Stimulated activated CD8-positive, alpha-beta memory T cell treated with anti-CD3 and anti-CD28 coated beads, Interleukin-12 subunit alpha, Interleukin-12 subunit beta, amount 100 ng/mL, for 1 hour (primary cell): ENCODE data around the gene ATOH8.

Experiments
- DNase-seq: peaks from one replicate; pipeline ENCODE4 v3.0.0-alpha.2; 2020; ENCODE audit warnings: low read depth

Gene ATOH8

DNA sequence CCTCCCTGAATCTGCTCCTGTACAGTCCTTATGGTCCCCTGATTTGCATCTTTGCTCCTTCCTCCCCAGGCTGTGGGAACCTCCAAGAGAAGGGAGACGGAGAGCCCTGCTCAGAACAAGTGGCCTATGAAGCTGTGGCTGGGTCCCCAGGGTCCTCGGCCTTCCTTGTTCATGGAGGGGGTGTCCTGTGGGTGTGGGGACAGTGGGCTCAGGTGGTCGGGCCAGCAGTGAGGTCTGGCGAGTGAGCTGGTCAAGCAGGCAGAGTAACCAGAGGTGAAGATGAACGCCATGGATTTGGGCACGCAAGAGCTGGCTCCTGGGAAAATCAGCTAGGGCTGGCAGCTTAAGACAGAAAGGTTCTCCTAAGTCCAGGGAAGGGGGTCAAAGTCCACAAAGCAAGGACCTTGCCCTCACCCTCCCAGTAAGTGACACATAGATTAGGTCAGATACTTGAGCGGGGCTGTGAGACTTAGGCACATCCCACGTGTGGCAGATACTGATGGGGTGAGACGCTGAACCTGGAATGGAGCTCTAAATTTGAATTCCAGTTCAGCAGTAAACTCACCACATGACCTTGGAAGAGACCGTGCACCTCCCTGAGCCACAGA, 34.8 kb upstream of the ATOH8 start:
- no peak for DNase-seq

DNA sequence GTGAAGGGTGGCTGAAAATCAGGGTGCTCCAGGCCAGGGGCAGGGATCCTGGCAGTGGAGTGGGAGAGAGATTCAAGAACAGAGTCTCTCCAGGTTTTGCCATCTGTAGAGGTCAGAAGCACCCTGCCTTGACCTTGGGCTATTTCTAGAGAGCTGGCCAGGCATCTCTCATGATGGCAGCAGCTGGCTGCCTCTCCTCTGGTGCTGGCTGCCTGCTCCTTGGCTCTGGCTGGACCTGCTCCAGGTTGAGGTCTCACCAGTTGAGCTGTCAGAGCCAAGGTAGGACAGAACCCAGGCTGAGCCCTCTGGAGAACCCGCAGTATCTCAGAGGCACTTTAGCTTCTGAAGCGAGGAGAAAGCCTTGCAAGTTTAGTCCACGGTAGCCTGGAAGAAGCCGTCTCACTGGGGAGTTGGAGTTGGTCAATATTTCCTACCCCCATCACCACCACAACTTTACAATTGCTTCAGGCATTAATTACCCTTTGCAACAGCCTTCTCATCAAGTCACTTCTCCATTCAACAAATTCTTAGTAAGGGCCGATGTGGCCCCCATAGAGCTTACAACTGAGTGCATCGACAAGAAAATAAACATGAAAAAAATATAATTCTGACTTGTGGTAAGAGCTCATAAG, 34.1 kb upstream of the ATOH8 start:
- DNase-seq = no peak

DNA sequence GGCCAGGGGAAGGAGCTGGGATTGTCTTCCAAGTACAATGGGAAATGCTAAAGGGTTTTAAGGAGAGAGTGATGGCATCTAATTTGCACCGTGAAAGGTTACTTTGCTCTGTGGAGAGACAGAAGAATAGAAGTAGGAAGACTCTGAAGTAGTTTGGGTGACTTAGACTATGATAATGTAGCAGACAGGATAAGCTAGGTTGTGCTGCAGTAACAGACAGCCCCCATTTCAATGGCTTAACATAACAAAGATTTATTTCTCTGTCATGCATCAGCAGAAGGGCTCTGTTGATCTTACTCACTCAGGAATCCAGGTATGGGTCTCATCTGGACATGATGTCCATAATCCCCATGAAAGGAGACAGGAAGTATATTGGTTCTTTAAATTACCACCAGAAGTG, 33.3 kb upstream of the ATOH8 start:
- no peak for DNase-seq

DNA sequence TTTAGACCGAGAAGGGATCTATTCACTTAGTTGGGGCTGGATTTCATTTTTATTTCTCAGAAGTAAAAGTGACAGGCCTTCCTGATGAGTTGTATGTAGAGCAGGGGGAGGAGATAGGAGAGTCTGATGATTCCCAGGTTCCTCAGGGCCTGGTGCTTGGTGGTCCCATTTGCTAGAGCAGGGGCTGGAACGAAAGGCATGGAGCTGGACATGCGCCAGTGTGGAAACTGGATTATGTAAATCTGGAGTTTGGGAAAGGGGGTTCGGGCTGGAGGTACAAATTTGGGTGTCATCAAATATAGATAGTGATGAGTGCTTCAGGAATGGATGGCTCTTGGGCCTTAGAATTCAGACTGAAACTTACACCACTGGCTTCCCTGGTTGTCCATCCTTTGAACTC, 32.1 kb upstream of the ATOH8 start:
- no peak for DNase-seq

DNA sequence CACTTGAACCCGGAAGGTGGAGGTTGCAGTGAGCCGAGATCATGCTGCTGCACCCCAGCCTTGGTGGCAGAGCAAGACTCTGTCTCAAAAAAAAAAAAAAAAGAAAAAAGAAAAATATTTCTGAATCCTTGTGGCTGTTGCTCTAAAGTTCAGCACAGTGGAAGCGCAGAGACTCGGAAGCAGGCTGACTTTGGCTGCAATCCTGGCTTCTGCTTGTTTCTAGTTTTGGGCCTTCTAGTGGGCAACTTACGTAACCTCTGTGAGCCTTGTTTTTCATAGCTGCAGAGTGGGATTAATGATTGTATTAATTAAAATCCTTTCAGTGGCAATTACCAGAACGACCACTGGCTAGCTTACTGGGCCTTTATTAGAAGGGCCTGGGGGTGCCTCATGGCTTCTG, 31.3 kb upstream of the ATOH8 start:
- no peak for DNase-seq

DNA sequence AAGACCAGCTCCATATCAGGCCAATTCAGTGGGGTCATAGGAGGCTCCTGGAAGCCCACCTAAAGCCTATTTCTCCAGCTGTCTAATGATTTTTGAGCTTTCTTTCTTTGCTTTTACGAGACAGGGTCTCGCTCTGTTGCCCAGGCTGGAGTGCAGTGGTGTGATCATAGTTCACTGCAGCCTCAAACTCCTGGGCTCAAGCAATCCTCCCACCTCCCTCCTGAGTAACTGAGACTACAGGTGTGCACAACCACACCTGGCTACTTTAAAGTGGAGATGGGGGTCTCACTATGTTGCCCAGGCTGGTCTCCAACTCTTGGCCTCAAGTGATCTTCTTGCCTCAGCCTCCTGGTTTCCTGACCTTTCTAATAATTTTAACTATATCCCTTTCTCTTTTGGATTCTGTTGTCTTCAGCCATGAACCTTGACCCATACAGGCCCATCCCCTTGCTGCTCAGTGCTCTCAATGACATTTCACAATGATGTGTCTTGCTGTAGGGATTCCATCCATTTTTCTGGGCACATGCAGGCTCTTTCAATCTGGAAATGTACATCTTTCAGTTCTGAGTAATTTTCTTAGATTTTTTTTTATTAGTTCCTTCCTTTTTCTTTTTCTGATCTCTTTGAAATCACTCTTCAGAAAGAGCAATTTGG, 30.0 kb upstream of the ATOH8 start:
- DNase-seq = no peak

DNA sequence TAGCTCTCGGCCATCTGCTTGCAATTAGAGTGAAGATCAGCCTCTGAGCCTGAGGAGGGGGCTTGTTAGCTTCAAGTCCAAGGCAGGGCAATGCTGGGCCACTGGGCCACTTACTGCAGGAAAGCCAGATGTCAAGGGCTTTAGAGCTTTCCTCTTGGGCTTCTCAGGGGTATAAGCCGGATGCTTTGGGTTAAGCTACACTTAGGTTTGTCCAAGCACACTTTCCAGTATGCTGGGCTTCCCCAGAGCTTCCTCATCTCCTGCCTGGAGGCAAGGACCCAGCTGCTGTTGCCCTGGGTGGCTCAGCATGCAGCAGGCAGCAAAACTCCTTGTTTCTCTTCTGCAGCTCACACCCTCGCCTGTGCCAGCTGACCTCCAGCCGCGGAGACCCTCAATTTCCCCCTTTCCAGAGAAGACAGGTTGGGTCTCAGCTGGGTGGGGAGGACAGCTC, 29.0 kb upstream of the ATOH8 start:
- DNase-seq = no peak

DNA sequence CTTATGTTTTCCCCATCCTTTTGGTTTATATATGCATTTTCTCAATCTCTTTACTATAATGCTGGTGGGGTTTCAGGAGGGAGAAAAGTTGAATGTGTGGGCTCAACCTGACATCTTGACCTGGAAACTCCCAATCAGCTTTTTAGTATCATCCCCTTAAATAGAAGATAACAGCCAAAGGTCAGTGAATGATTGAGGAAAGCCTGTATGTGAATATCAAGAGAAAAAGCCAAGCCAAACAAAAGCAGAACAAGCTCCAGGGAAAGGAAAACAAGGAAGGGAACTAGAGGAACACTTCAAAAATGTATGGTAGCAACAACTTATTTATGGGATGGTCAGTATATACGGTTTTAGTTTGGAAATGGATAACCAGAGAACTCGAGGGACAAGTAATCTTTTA, 28.3 kb upstream of the ATOH8 start:
- DNase-seq = no peak

DNA sequence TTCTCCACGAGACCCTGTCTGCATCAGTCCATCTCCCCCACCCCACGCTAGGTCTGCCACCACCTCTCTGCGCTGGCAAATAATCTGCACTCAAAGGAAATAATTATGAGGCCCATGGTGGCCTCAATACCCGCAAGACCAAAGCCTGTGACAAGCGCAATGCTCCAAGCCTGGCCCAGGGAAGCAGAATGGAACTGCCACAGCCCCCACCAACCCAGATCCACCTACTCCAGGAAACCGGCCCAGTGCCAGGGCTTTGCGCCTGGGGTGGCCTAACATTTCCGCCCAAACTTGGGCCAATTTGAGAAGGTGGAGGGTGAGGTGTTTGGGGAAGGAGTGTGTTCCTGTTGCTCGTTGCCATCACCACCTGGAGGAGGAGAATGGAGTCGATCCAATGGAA, 26.0 kb upstream of the ATOH8 start:
- no peak for DNase-seq

DNA sequence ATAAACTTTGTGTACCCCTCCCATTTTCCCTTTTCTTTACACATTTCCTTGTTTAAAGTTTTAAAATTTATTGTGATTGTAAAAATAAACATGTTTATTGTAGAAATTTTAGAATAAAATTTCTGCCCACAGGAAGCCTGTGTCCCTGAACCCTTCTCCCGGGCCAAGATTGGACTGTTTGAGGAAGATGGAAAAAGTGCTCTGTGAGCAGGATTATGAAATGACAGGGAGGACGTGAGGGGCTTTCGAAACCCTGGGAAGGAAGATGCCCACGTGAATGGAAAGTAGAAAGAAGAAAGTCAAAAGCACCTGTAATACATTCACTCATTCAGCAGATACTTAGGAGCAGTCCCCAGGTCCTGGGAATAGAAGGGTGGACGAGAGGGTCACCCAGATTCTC, 25.4 kb upstream of the ATOH8 start:
- no peak for DNase-seq

DNA sequence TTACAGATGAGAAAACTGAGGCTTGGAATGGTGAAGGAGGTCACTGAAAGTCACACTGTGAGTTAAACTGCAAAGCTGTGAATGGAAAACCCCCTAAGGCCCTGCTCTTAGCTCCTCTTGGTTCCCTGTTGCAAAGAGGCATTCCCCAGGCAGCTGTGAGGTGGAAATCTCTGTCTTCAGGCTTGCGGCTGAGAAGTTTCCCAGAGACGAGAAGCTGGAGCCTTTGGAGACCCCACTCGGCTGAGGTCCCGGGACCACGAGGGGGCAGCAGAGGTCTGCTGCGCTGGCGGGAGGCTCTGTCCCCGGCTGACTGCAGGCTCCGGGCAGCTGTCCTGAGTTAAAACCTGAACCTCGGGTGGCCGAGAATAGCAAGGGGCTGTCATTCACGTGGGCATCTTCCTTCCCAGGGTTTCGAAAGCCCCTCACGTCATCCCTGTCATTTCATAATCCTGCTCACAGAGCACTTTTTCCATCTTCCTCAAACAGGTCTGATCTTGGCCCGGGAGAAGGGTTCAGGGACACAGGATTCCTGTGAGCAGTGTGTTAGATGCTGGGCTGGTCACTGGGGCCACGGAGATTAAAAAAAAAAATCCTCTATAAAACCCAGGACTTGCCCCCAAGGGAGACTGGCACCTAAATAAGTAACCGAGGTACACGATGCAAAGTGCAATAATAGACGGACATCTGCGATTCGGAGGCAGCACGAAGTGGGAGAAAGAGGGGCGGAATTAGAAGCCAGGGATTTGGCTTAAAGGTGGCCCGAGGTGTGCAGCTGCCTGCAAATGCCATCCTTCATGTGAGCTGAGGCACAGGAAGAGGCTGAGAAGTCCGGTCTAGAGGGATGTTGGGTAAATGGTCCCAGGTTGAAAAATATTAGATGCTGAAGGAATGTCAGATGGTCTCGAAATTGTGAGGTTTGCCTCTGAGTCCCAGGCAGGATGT, 24.6 kb upstream of the ATOH8 start:
- DNase-seq = peak; percentile 54

DNA sequence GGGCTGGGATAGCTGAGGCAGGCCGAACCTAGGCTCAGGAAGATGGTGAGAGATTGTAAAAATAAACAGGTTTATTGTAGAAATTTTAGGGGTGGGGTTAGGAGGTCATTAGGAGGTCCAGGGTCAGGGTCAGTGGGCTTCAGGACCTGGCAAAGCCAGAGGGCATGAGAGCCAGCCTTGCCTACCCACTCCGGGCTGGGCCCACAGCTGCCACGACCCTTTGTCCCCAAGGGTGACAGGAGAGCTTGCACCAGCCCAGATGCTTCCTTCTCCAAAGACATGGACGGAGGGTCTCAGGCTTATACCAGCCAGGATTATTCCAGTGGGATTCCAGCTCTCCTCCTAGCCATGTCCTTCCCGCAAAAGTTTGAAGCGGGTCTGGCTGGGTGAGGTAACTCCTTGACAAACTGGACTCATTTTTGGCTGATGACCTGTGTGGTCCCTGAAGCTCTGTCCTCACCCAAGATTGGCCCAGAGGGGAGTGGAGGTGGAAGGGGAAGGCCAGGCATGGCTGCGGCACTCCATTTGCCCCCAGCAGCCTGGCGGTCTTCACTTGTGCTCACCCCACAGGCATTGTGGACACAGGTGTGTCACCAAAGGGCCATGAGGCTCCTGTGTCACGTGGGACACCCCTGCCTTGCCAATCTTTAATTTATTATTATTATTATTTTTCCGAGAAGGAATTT, 23.8 kb upstream of the ATOH8 start:
- DNase-seq = no peak

DNA sequence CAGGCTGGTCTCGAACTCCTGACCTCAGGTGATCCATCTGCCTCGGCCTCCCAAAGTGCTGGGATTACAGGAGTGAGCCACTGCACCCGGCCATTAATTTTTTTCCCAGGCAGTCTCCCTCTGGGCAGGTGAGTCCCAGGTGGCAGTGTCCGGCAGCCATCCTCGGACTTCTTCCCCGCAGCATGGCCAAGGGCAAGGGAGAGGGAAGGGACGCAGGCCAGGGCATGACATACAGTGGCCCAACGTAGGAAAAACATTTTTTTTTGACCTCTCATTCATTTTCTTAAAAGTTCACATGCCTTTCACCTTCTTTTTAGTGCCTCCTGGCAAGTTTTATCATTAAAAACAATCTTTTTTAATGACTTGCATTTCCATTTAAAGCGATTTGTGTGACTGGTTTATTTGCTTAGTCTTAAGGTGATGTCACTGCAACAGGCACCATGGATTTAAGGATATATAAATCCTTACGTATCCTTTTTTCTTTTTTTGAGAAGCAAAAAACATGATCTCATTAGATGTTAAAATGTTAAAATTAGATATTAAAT, 23.0 kb upstream of the ATOH8 start:
- no peak for DNase-seq

DNA sequence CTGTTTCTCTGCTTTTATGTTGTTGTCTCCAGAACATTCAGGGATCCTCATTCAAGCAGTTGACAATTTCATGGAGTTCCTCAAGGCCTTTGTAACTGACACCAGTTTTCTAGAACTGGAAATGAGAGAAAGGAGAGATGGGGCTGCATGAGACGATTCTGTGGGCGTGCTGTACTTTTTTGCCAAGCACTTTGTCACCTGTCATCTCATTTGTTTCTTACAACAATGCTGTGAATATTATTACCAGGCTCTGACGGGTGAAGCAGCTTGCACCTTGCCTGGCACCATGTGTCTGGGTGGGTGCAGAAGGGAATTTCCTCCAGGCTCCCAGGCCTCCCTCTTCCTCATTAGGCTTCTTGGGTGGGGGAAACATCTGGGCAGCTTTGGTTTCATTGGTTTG, 22.2 kb upstream of the ATOH8 start:
- DNase-seq = no peak

DNA sequence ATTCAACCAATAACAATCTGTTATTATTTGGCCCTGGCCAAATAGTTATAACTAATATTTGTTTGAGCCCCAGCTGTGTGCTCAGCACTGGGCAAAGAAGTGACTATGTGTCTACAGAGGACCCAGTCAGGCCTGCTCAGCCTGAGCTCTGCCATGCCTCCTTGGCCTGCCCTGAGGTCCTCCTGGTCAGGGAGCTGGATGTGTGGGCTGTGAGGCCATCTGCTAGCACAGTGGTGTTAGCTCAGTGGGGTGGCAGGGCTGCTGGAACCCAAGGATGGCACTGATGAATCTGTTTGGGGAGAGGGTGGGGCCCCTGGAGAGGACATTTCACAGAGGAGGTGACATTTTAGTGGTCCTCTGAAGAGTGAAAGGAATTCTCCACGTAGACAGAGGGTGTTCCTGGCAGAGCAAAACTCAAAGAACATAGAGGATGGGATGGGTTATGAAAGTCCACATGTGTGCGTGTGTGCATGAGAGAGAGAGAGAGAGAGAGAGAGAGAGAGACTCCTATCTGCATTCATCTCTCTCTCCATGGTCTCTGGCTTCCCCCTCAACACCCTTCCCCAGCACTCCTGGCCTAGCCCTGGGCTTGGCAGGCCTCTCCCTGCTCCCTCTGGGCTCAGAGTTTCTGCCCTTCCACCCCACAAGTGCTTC, 21.2 kb upstream of the ATOH8 start:
- DNase-seq = no peak

DNA sequence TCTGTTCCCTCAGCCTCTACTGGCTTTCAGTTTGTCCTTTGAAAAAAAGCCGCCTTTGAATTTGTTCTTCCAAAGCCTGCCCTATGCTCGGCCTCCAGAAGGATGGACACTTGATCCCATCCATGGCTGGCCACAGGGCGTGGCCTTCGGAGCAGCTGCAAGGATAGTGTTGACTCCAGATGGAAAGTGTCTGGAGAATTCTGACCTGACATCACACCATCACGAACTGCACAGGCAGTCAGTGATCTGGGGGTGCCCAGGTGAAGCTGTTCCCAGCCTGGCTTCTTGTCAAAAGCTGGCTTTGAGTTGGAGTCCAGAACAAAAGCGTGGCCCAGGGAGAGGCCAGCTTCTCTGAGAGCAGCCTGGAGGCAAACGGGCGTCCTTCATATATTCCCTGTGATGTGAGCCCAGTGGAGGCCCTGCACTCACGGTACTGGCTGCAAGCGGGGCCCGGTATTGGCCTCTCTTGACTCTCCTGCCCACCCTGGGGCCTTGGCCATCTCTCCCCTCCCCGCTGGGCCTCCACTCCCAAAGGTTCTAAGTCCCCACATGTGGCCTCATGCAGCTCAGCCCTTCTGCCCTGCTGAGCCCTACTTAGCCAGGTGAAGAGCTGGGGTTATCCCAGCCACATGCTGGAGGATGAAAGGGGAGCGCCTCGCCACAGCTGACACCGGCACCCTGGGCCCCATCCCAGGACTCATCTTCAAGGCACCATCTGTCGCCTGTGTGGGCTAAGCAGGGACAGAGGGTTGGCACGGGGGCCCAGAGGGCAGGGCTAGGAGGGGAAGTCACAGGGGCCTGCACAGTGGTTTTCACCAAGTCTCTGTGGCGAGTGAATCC, 20.4 kb upstream of the ATOH8 start:
- DNase-seq = no peak

DNA sequence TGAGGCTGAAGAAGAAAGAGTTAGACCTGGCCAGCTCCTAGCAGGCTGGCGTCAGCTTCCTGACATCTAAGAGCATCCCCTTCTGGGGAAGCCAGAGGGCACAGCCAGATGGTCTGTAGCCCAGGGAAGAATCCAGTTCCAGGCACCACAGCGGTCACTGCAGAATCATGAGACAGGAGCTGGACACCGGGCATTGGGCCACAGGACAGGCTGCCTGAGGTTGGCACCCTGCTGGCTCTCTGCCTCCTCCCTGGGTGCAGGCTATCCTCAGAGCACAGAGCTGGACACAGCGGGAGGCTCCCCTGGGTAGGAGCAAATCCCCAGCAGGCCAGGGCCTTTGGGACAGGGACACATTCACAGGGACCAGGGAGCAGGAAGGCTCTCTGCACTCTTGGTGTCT, 19.8 kb upstream of the ATOH8 start:
- no peak for DNase-seq

DNA sequence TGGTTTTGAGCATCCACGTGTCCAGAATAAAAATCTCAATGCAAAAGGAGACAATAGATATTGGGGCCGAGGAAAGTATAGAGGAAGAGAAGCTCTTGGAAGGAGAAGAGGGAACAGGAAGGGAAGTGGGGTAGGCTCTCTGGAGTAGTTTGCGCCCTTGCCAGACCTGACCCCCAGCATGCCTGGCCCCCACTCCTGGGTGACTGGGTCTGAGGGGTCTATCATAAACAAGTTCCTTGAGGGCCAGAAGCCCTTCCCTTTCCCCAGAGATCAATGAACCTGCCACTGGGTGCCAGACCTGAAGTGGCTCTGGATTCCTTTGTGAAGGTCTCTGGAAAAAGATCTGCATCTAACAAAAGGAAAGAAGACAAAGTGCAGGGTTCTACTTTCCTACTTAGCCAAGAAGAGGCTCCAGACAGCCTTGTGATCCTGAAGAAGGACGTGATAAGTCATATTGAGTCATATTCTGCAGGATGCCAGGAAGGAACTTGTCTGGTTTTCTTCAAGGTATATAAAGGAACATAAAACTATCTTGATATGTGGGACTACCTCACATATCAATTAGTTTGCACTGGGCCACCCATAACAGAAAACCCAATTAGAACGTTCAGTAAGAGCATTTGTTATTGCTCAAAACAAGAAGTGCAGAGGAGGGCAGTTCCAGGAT, 18.7 kb upstream of the ATOH8 start:
- no peak for DNase-seq

DNA sequence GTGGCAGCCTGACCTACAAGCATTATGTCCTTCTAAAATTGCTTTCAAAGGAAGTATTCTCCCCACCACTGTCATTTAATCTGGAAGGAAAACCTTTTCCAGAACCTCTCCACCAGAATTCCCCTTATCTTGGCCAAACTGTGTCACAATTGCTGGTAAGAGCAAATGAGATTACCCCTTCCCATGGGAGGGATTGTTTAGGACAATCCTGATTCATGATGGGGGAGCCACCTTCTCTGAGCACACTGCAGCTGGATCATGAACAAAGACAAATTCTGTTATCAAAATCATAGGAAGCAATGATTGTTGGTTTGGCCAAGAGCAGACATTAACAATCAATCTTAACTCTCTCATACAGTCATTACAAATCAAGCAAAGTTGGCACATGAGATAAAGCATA, 18.1 kb upstream of the ATOH8 start:
- DNase-seq = no peak
